Heart left ventricle (tissue), 13 donors: ENCODE results near the gene HPSE2.

Experiments used
- CTCF ChIP-seq, 12 donors: fragments of 200-600 bp; sonication (generic) in 4 of 12; IDR thresholded peaks; one replicate each; pipeline versions ENCODE4 v1.5.0 to v1.8.0; 2018 to 2022; ENCODE audit warnings: antibody characterized with exemption in 12 of 12, mild to moderate bottlenecking in 5 of 12
- POLR2A ChIP-seq, 2 donors: fragments of 450-650 bp; IDR thresholded peaks; one replicate each; pipeline ENCODE4 v1.6.1; 2017; ENCODE audit warnings: antibody characterized with exemption in 2 of 2, mild to moderate bottlenecking in 2 of 2, moderate library complexity in 2 of 2
- donor health status: ischemic (EF 13 %, LVEDD 7.1; RV severe dilation, severe dysfunction).
- donor health status: DM: no; HTN: yes; CAD: no.
- donor health status: DM: no; HTN: no; CAD: no.
- donor health status: ischemic (EF 25% LVEDD 6.9; RV normal size, moderate dysfunction).
- donor health status: ischemic (EF 25% LVEDD 5.7; RV mildly dilated, moderate dysfunction).
- donor health status: ischemic (EF 35%, LVEDD 5.7; RV mildly dilated, moderate dysfunction).
- donor health status: nonischemic (EF 11% LVEDD 7.7; RV severe dilation, severe dysfunction).
- donor health status: DM: yes; HTN: yes; CAD: no.
- donor health status: PGD.
- donor health status: ischemic (EF 29% LVEDD 5.4; RV normal size, mild dysfunction).
- donor health status: nonischemic (EF 23%, LVEDD 6.1; RV moderate dilation, normal function).

DNA sequence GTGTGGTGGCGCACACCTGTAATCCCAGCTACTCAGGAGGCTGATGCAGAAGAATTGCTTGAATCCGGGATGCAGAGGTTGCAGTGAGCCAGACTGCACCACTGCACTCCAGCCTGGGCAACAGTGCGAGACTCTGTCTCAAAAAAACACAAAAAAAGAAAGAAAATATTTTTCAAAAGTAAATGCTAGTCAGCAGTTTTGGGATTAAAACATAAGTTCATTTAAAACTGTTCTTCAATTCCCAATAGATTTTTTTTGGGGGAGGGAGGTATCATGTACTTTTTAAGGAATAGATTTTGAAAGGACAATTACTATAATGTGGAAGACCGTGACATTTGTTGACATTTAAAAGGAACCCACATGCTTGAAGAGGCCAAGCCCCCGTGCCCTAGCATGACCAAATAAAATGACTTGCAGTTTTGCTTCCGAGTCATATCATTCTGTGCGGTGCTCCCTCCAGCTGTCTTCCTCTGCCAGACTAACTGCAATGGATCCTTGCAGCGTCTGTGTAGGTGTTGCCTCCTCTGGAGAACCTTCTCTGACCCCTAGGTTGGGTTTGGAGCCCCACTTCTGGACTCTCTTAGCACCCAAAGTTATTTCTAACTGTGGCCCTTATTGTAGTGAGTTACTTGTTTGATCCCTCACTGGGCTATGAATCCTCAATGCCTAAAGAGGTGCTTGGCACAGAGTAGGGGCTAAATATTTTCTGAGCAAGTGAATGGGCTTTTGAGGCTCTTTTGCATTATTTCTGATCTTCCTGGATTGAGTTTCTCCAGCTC is 771.5 kb downstream of the HPSE2 start:
- TF ChIP-seq CTCF (IDR thresholded peaks at IDR 0.05) (no peak), POLR2A (IDR thresholded peaks at IDR 0.05) (no peak)
